Measurements from ENCODE around the gene ISLR. TPM values are rescaled to one million over a fixed set of nuclear protein-coding genes. Genes with fewer than 3 reads are reported as not detected.

Gene ISLR
- total and polyA plus RNA-seq, 2 donors (not counting 1 experiment from before 2014, with no cell fraction given) = 14.0 to 17.3 TPM

GRCh38 chr15:74212494-74212893 lies 39.0 kb downstream of the ISLR start:
- TF ChIP-seq CTCF (conservative IDR thresholded peaks at IDR 0.05 in 1 of 2, IDR thresholded peaks at IDR 0.05 in 1 of 2; ENCODE audit: low read depth in 1 of 2, low read length in 2 of 2) (no peak), EZH2 (IDR thresholded peaks at IDR 0.05; ENCODE audit: low read length, missing control alignments) (no peak)
- DNase-seq (ENCODE audit: low read depth in 2 of 2) = no peak

GRCh38 chr15:74213858-74214284 lies 40.4 kb downstream of the ISLR start:
- Histone ChIP-seq H3K4me2 (ENCODE audit: extremely low read depth, insufficient read depth, low read length) (no peak overlapping the region), H3K27me3 (ENCODE audit: control insufficient read depth, insufficient read depth, low read length) (peaks cover 4% of the 10 kb centered on the region), H2AFZ (ENCODE audit: low read length) (no peak overlapping the region), H3K4me3 (replicated peaks in 1 of 4; ENCODE audit: control extremely low read depth in 1 of 4, insufficient read depth in 1 of 4, low read depth in 3 of 4, low read length in 4 of 4) (no peak overlapping the region), H3K27ac (ENCODE audit: insufficient read depth, low read length) (no peak overlapping the region), H3K4me1 (ENCODE audit: control insufficient read depth, extremely low read depth, insufficient read depth, low read length) (no peaks in the 10 kb centered on the region), H3K9me3 (ENCODE audit: control insufficient read depth, insufficient read depth, low read depth, low read length) (no peaks in the 10 kb centered on the region), H4K20me1 (ENCODE audit: control insufficient read depth, extremely low read depth, insufficient read depth, low read length) (no peaks in the 10 kb centered on the region), H3K79me2 (ENCODE audit: control insufficient read depth, insufficient read depth, low read length) (no peaks in the 10 kb centered on the region), H3K36me3 (ENCODE audit: control insufficient read depth, insufficient read depth, low read length) (no peaks in the 10 kb centered on the region), H3K9ac (ENCODE audit: insufficient read depth, low read length) (no peak overlapping the region)
- TF ChIP-seq EZH2 (IDR thresholded peaks at IDR 0.05; ENCODE audit: low read length, missing control alignments) (no peak), CTCF (conservative IDR thresholded peaks at IDR 0.05 in 1 of 2, IDR thresholded peaks at IDR 0.05 in 1 of 2; ENCODE audit: low read depth in 1 of 2, low read length in 2 of 2) (no peak)
- no peak for DNase-seq (ENCODE audit: low read depth in 2 of 2)

More at GRCh38 chr15:74212494-74212893, 39.0 kb downstream of the ISLR start:
- Histone ChIP-seq H3K4me2 (ENCODE audit: extremely low read depth, insufficient read depth, low read length) (no peak overlapping the region), H3K4me3 (replicated peaks in 1 of 4; ENCODE audit: control extremely low read depth in 1 of 4, insufficient read depth in 1 of 4, low read depth in 3 of 4, low read length in 4 of 4) (no peak overlapping the region), H3K9me3 (ENCODE audit: control insufficient read depth, insufficient read depth, low read depth, low read length) (no peaks in the 10 kb centered on the region), H2AFZ (ENCODE audit: low read length) (no peak overlapping the region), H3K4me1 (ENCODE audit: control insufficient read depth, extremely low read depth, insufficient read depth, low read length) (no peaks in the 10 kb centered on the region), H4K20me1 (ENCODE audit: control insufficient read depth, extremely low read depth, insufficient read depth, low read length) (no peaks in the 10 kb centered on the region), H3K79me2 (ENCODE audit: control insufficient read depth, insufficient read depth, low read length) (no peaks in the 10 kb centered on the region), H3K9ac (ENCODE audit: insufficient read depth, low read length) (no peak overlapping the region), H3K27ac (ENCODE audit: insufficient read depth, low read length) (no peak overlapping the region), H3K27me3 (ENCODE audit: control insufficient read depth, insufficient read depth, low read length) (peaks cover 5% of the 10 kb centered on the region), H3K36me3 (ENCODE audit: control insufficient read depth, insufficient read depth, low read length) (no peaks in the 10 kb centered on the region)

DNA sequence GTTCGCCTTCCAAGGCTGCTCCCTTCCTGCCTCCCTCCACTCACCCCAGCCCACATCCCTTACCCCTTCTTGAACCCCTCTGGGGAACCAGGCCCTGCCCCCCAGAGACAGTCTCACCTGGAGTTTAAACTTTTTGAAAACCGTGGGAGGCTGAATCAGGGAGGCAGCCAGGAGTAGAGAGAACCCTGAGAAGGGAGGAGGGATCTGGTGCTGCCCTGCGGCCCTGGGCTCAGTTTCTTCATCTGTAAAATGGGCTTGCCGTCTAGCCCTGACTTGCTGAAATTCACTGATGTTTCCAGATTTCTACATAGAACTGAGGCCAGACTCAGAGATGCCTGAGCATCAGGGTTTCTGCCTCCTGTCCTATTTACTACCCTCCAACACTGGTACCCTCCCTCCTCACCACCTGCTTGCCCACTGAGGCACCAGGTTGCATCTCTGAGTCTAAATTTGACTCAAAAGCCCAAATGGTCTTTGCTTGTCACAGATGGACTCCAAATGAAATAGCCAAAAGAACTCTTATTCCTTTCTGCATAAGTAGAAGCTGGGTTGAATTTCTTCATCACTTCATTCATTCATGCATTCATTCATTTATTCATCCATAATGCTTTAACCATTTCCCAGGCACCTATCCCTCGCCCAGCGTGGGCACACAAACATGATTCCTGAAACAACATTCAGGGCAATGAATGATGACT lies 41.0 kb downstream of the ISLR start:
- peaks cover 4% of the 10 kb centered on the region for H3K27me3 ChIP-seq (ENCODE audit: control insufficient read depth, insufficient read depth, low read length)
- H3K36me3 ChIP-seq (ENCODE audit: control insufficient read depth, insufficient read depth, low read length) = no peaks in the 10 kb centered on the region
- H4K20me1 ChIP-seq (ENCODE audit: control insufficient read depth, extremely low read depth, insufficient read depth, low read length) = no peaks in the 10 kb centered on the region
- no peak overlapping the region for H3K4me3 ChIP-seq (replicated peaks in 1 of 4; ENCODE audit: control extremely low read depth in 1 of 4, insufficient read depth in 1 of 4, low read depth in 3 of 4, low read length in 4 of 4)
- DNase-seq (ENCODE audit: low read depth in 2 of 2) = no peak
- no peaks in the 10 kb centered on the region for H3K79me2 ChIP-seq (ENCODE audit: control insufficient read depth, insufficient read depth, low read length)
- TF ChIP-seq EZH2 (IDR thresholded peaks at IDR 0.05; ENCODE audit: low read length, missing control alignments) = no peak
- TF ChIP-seq CTCF (conservative IDR thresholded peaks at IDR 0.05 in 1 of 2, IDR thresholded peaks at IDR 0.05 in 1 of 2; ENCODE audit: low read depth in 1 of 2, low read length in 2 of 2) = no peak
- H3K4me1 ChIP-seq (ENCODE audit: control insufficient read depth, extremely low read depth, insufficient read depth, low read length) = no peaks in the 10 kb centered on the region
- H3K27ac ChIP-seq (ENCODE audit: insufficient read depth, low read length) = no peak overlapping the region
- no peak overlapping the region for H2AFZ ChIP-seq (ENCODE audit: low read length)
- no peaks in the 10 kb centered on the region for H3K9me3 ChIP-seq (ENCODE audit: control insufficient read depth, insufficient read depth, low read depth, low read length)
- no peak overlapping the region for H3K9ac ChIP-seq (ENCODE audit: insufficient read depth, low read length)
- no peak overlapping the region for H3K4me2 ChIP-seq (ENCODE audit: extremely low read depth, insufficient read depth, low read length)

Measured in fibroblast of lung (primary cell).